GM23338 (cell line): Measurements from ENCODE around the gene PAQR5. TPM values are rescaled to one million over a fixed set of nuclear protein-coding genes. Genes with fewer than 3 reads are reported as not detected.

Experiments
- ATAC-seq: fragments of 200-7000 bp; cut with Tn5 transposase; 3 replicates; pipeline ENCODE4 v1.9.1; 2020
- DNase-seq: peaks from one replicate; pipeline ENCODE4 v3.0.0-alpha.2; 2015; ENCODE audit warnings: low spot score
- H2AFZ ChIP-seq: fragments of 200-600 bp; sonication (generic); 2 replicates; pipeline ENCODE4 v1.8.0; 2016; ENCODE audit warnings: antibody characterized with exemption, mild to moderate bottlenecking, moderate library complexity
- H3F3A ChIP-seq: fragments of 200-600 bp; sonication (generic); replicated peaks from 2 replicates; pipeline ENCODE4 v1.8.0; 2017; ENCODE audit warnings: antibody characterized with exemption, mixed run types, low read depth
- H3K27ac ChIP-seq: fragments of 200-600 bp; sonication (generic); 2 replicates; pipeline ENCODE4 v1.6.1; 2016; ENCODE audit warnings: low read depth
- H3K27me3 ChIP-seq: fragments of 200-600 bp; sonication (generic); 2 replicates; pipeline ENCODE4 v1.8.0; 2016; ENCODE audit warnings: mild to moderate bottlenecking, mixed run types, moderate library complexity; ENCODE audit not compliant: insufficient read depth
- H3K36me3 ChIP-seq: fragments of 200-600 bp; sonication (generic); 2 replicates; pipeline ENCODE4 v1.8.0; 2016; ENCODE audit warnings: mild to moderate bottlenecking; ENCODE audit not compliant: insufficient read depth
- H3K4me1 ChIP-seq: fragments of 200-600 bp; sonication (generic); 2 replicates; pipeline ENCODE4 v1.8.0; 2016; ENCODE audit warnings: mild to moderate bottlenecking, moderate library complexity; ENCODE audit not compliant: insufficient read depth
- H3K4me2 ChIP-seq: fragments of 200-600 bp; sonication (generic); 2 replicates; pipeline ENCODE4 v1.7.1; 2017; ENCODE audit warnings: mixed run types
- H3K4me3 ChIP-seq: fragments of 200-600 bp; sonication (generic); 2 replicates; pipeline ENCODE4 v1.6.1; 2016; ENCODE audit warnings: mixed run types
- H3K79me2 ChIP-seq: fragments of 200-600 bp; sonication (generic); replicated peaks from 2 replicates; pipeline ENCODE4 v1.8.0; 2017; ENCODE audit warnings: mild to moderate bottlenecking; ENCODE audit not compliant: insufficient read depth
- H3K9me2 ChIP-seq: fragments of 200-600 bp; sonication (generic); 2 replicates; pipeline ENCODE4 v1.8.0; 2017; ENCODE audit not compliant: insufficient read depth
- H4K20me1 ChIP-seq: fragments of 200-600 bp; sonication (generic); replicated peaks from 2 replicates; pipeline ENCODE4 v1.8.0; 2017; ENCODE audit warnings: mild to moderate bottlenecking; ENCODE audit not compliant: insufficient read depth
- H3K27ac Mint-ChIP-seq: 2 replicates; pipeline ENCODE4 v1.8.0; 2020; ENCODE audit warnings: inconsistent platforms, mild to moderate bottlenecking, moderate library complexity, mixed read lengths
- H3K27me3 Mint-ChIP-seq: 3 replicates; pipeline ENCODE4 v1.8.0; 2022; ENCODE audit warnings: low read depth, mild to moderate bottlenecking, moderate library complexity, mixed read lengths, inconsistent platforms; ENCODE audit not compliant: insufficient read depth, poor library complexity
- H3K36me3 Mint-ChIP-seq: 3 replicates; pipeline ENCODE4 v1.8.0; 2021; ENCODE audit warnings: low read depth, mild to moderate bottlenecking, inconsistent platforms, moderate library complexity, mixed read lengths
- H3K4me1 Mint-ChIP-seq: 3 replicates; pipeline ENCODE4 v1.8.0; 2020; ENCODE audit warnings: mild to moderate bottlenecking, inconsistent platforms, mixed read lengths
- H3K4me3 Mint-ChIP-seq: 3 replicates; pipeline ENCODE4 v1.8.0; 2021; ENCODE audit warnings: moderate library complexity, mild to moderate bottlenecking, inconsistent platforms, mixed read lengths
- H3K9me3 Mint-ChIP-seq: 3 replicates; pipeline ENCODE4 v1.8.0; 2020; ENCODE audit warnings: moderate library complexity, mild to moderate bottlenecking, inconsistent platforms, mixed read lengths
- CREB1 ChIP-seq: fragments of 250-450 bp; sonication (Bioruptor Pico); IDR thresholded peaks from 2 replicates; pipeline ENCODE4 v1.5.0; 2020; ENCODE audit warnings: low read depth, mild to moderate bottlenecking, moderate library complexity
- EZH2 ChIP-seq: fragments of 200-600 bp; sonication (generic); IDR thresholded peaks from one replicate; pipeline ENCODE4 v1.8.0; 2017; ENCODE audit warnings: antibody characterized with exemption, mild to moderate bottlenecking, low read depth; ENCODE audit not compliant: unreplicated experiment
- EZH2phosphoT487 ChIP-seq: fragments of 200-600 bp; sonication (generic); IDR thresholded peaks from one replicate; pipeline ENCODE4 v1.8.1; 2018; ENCODE audit warnings: antibody characterized with exemption; ENCODE audit not compliant: unreplicated experiment
- NANOG ChIP-seq: IDR thresholded peaks from 2 replicates; pipeline ENCODE4 v1.6.1; 2016; ENCODE audit warnings: antibody characterized with exemption, borderline replicate concordance
- POLR2AphosphoS5 ChIP-seq: IDR thresholded peaks from 2 replicates; pipeline ENCODE4 v1.6.1; 2016; ENCODE audit warnings: antibody characterized with exemption, low read depth
- STAT1 ChIP-seq: IDR thresholded peaks from one replicate; pipeline ENCODE4 v1.6.1; 2016; ENCODE audit warnings: antibody characterized with exemption; ENCODE audit not compliant: unreplicated experiment
- ZNF114 ChIP-seq: fragments of 250-450 bp; sonication (Bioruptor Pico); IDR thresholded peaks from 2 replicates; pipeline ENCODE4 v1.5.0; 2020; ENCODE audit warnings: mild to moderate bottlenecking, moderate library complexity
- ZNF331 ChIP-seq: fragments of 250-450 bp; sonication (Bioruptor Pico); IDR thresholded peaks from 2 replicates; pipeline ENCODE4 v1.5.0; 2020; ENCODE audit warnings: low read depth, mild to moderate bottlenecking, moderate library complexity
- polyA plus RNA-seq: library from polyadenylated mRNA; unstranded; fragments of >200 nt; fragmentation: Nextera tagmentation; extraction: Ambion mirVana; gene quantifications from 2 replicates; pipeline ENCODE4 v1.2.1, GENCODE V29; 2016
- total RNA-seq: library from RNA; depleted of rRNA; stranded (reverse); fragments of >200 nt; shearing (Covaris generic); gene quantifications from 2 replicates; pipeline ENCODE4 v1.2.3, GENCODE V29; 2014
- TF ChIP-seq, protein P1 (sequence below): IDR thresholded peaks from one replicate; pipeline ENCODE4 v1.6.1; 2018; ENCODE audit warnings: antibody characterized with exemption; ENCODE audit not compliant: unreplicated experiment
- TF ChIP-seq, protein P2 (sequence below): IDR thresholded peaks from 2 replicates; pipeline ENCODE4 v1.6.1; 2016; ENCODE audit warnings: antibody characterized with exemption
- TF ChIP-seq, protein P3 (sequence below), 2 experiments: fragments of 200-600 bp in 1 of 2; sonication (generic) in 1 of 2; conservative IDR thresholded peaks; 2 replicates each; pipeline versions ENCODE4 v1.5.1 to v1.6.1; 2016 to 2017; ENCODE audit warnings: antibody characterized with exemption in 2 of 2, low read depth in 2 of 2, mild to moderate bottlenecking in 2 of 2, moderate library complexity in 1 of 2

The PAQR5 gene
- total and polyA plus RNA-seq, 2 experiments from 2014 or later: 8.7 to 14.5 TPM

DNA sequence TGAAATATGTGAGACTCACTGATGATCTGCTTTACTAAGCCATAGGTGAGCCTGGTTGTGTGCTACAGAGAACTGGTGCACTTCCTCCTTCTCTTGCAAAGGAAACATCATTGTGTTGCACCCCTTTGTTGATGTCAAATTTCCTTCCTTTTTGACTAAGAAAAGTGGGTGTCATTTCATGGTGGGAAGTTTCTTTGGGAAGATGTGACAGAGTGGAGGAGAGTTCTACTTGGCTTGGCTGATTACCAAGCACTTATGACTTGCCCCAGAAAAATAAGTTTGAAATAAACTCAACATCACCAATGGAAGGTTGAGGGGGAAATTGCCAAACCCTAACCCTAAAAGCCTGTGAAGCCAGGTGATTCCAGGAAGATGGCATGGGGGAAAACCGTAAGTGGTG lies 61.9 kb downstream of the PAQR5 start:
- H3K27ac ChIP-seq: no peak overlapping the region
- H3K4me2 ChIP-seq: no peak overlapping the region
- H3K79me2 ChIP-seq: no peaks in the 10 kb centered on the region
- Mint-ChIP-seq H3K27me3 (peaks cover 6% of the 10 kb centered on the region), H3K27ac (no peak overlapping the region), H3K4me3 (no peak overlapping the region), H3K9me3 (no peaks in the 10 kb centered on the region), H3K36me3 (no peaks in the 10 kb centered on the region), H3K4me1 (peaks cover 9% of the 10 kb centered on the region)
- H2AFZ ChIP-seq: no peak overlapping the region
- DNase-seq (no peak), ATAC-seq (no peak)
- H3K27me3 ChIP-seq: no peaks in the 10 kb centered on the region
- no peaks in the 10 kb centered on the region for H4K20me1 ChIP-seq
- no peak overlapping the region for H3K4me3 ChIP-seq
- TF ChIP-seq, protein P1, sequence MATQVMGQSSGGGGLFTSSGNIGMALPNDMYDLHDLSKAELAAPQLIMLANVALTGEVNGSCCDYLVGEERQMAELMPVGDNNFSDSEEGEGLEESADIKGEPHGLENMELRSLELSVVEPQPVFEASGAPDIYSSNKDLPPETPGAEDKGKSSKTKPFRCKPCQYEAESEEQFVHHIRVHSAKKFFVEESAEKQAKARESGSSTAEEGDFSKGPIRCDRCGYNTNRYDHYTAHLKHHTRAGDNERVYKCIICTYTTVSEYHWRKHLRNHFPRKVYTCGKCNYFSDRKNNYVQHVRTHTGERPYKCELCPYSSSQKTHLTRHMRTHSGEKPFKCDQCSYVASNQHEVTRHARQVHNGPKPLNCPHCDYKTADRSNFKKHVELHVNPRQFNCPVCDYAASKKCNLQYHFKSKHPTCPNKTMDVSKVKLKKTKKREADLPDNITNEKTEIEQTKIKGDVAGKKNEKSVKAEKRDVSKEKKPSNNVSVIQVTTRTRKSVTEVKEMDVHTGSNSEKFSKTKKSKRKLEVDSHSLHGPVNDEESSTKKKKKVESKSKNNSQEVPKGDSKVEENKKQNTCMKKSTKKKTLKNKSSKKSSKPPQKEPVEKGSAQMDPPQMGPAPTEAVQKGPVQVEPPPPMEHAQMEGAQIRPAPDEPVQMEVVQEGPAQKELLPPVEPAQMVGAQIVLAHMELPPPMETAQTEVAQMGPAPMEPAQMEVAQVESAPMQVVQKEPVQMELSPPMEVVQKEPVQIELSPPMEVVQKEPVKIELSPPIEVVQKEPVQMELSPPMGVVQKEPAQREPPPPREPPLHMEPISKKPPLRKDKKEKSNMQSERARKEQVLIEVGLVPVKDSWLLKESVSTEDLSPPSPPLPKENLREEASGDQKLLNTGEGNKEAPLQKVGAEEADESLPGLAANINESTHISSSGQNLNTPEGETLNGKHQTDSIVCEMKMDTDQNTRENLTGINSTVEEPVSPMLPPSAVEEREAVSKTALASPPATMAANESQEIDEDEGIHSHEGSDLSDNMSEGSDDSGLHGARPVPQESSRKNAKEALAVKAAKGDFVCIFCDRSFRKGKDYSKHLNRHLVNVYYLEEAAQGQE: no peak
- TF ChIP-seq EZH2 (no peak), EZH2phosphoT487 (no peak), POLR2AphosphoS5 (no peak), ZNF331 (no peak), NANOG (no peak)
- no peaks in the 10 kb centered on the region for H3F3A ChIP-seq
- H3K36me3 ChIP-seq: no peaks in the 10 kb centered on the region
- H3K4me1 ChIP-seq: peaks cover 9% of the 10 kb centered on the region; the same call in 1 of the 2 replicates
- 0 out of 2 replicates have a peak, but pooled peaks cover 3% of the 10 kb centered on the region for H3K9me2 ChIP-seq

DNA sequence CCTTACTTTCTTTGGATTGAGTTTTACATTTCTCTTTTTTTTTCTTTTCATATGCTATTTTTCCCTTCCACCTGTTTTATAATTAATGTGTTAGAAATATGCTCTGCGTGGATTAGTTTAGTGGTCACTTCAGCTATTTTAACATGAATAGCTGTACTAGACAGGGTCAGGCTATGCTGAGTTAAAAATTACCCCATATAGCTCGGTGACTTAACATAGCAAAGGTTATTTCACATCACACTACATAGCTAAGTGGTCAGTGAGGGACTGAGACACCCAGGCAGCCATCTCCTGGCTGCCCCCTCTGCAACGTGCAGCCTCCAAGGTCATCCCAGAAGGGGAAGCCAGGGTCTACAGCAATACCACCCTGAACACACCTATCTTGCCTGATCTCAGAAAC lies 68.5 kb downstream of the PAQR5 start:
- Histone ChIP-seq H3K9me2 (no peaks in the 10 kb centered on the region), H3K27ac (no peak overlapping the region), H3K4me2 (no peak overlapping the region), H2AFZ (no peak overlapping the region), H3K27me3 (no peaks in the 10 kb centered on the region), H3F3A (no peaks in the 10 kb centered on the region), H3K36me3 (no peaks in the 10 kb centered on the region), H3K79me2 (no peaks in the 10 kb centered on the region), H3K4me3 (no peak overlapping the region), H3K4me1 (no peaks in the 10 kb centered on the region), H4K20me1 (0 out of 2 replicates have a peak, but pooled peaks cover 3% of the 10 kb centered on the region)
- no peak for ATAC-seq
- no peak for DNase-seq
- H3K9me3 Mint-ChIP-seq: no peaks in the 10 kb centered on the region
- no peaks in the 10 kb centered on the region for H3K4me1 Mint-ChIP-seq
- peaks cover 2% of the 10 kb centered on the region for H3K27me3 Mint-ChIP-seq
- H3K27ac Mint-ChIP-seq: no peak overlapping the region
- no peaks in the 10 kb centered on the region for H3K36me3 Mint-ChIP-seq
- H3K4me3 Mint-ChIP-seq: no peak overlapping the region
- no peak for TF ChIP-seq EZH2
- TF ChIP-seq ZNF331: no peak
- TF ChIP-seq, protein P2, sequence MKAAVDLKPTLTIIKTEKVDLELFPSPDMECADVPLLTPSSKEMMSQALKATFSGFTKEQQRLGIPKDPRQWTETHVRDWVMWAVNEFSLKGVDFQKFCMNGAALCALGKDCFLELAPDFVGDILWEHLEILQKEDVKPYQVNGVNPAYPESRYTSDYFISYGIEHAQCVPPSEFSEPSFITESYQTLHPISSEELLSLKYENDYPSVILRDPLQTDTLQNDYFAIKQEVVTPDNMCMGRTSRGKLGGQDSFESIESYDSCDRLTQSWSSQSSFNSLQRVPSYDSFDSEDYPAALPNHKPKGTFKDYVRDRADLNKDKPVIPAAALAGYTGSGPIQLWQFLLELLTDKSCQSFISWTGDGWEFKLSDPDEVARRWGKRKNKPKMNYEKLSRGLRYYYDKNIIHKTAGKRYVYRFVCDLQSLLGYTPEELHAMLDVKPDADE: no peak
- TF ChIP-seq, protein P3, sequence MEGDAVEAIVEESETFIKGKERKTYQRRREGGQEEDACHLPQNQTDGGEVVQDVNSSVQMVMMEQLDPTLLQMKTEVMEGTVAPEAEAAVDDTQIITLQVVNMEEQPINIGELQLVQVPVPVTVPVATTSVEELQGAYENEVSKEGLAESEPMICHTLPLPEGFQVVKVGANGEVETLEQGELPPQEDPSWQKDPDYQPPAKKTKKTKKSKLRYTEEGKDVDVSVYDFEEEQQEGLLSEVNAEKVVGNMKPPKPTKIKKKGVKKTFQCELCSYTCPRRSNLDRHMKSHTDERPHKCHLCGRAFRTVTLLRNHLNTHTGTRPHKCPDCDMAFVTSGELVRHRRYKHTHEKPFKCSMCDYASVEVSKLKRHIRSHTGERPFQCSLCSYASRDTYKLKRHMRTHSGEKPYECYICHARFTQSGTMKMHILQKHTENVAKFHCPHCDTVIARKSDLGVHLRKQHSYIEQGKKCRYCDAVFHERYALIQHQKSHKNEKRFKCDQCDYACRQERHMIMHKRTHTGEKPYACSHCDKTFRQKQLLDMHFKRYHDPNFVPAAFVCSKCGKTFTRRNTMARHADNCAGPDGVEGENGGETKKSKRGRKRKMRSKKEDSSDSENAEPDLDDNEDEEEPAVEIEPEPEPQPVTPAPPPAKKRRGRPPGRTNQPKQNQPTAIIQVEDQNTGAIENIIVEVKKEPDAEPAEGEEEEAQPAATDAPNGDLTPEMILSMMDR (conservative IDR thresholded peaks at IDR 0.05; ENCODE audit: low read depth in 2 of 2): no peak
- TF ChIP-seq POLR2AphosphoS5: no peak
- no peak for TF ChIP-seq STAT1
- TF ChIP-seq CREB1 (CRISPR knock-in tag): no peak
- TF ChIP-seq EZH2phosphoT487: no peak
- no peak for TF ChIP-seq NANOG
- TF ChIP-seq, protein P1: no peak
- TF ChIP-seq ZNF114 (CRISPR knock-in tag): no peak
